Mesendoderm (in vitro differentiated cells): ENCODE data around the gene FXYD1.

Source experiments
- DNase-seq: peaks from one replicate; pipeline ENCODE4 v3.0.0; 2013
- H2AK5ac ChIP-seq: 2 replicates; pipeline ENCODE4 v1.6.1; 2013; ENCODE audit warnings: low read length, inconsistent platforms
- H2BK120ac ChIP-seq: 2 replicates; pipeline ENCODE4 v1.6.1; 2013; ENCODE audit warnings: low read depth, mild to moderate bottlenecking, low read length, moderate library complexity, mixed read lengths
- H2BK15ac ChIP-seq: replicated peaks from 2 replicates; pipeline ENCODE4 v1.6.1; 2013; ENCODE audit warnings: low read depth, mild to moderate bottlenecking, moderate library complexity
- H2BK5ac ChIP-seq: 2 replicates; pipeline ENCODE4 v1.6.1; 2013; ENCODE audit warnings: low read length, inconsistent platforms
- H3K18ac ChIP-seq: 2 replicates; pipeline ENCODE4 v1.6.1; 2013; ENCODE audit warnings: mild to moderate bottlenecking, low read length, mixed read lengths
- H3K23ac ChIP-seq: one replicate; pipeline ENCODE4 v1.6.1; 2013; ENCODE audit warnings: low read length
- H3K27ac ChIP-seq: 2 replicates; pipeline ENCODE4 v1.5.1; 2013; ENCODE audit warnings: low read depth, mild to moderate bottlenecking, inconsistent platforms, low read length, moderate library complexity
- H3K27me3 ChIP-seq: 2 replicates; pipeline ENCODE4 v1.6.1; 2013; ENCODE audit warnings: low read length, control low read depth, mild to moderate bottlenecking, inconsistent platforms; ENCODE audit not compliant: insufficient read depth, poor library complexity
- H3K36me3 ChIP-seq: 2 replicates; pipeline ENCODE4 v1.6.1; 2013; ENCODE audit warnings: low read length, inconsistent platforms; ENCODE audit not compliant: control insufficient read depth, insufficient read depth
- H3K4ac ChIP-seq: one replicate; pipeline ENCODE4 v1.6.1; 2013; ENCODE audit warnings: low read depth, mild to moderate bottlenecking, low read length, moderate library complexity
- H3K4me1 ChIP-seq: 2 replicates; pipeline ENCODE4 v1.6.1; 2013; ENCODE audit warnings: low read depth, low read length, inconsistent platforms; ENCODE audit not compliant: control insufficient read depth
- H3K4me2 ChIP-seq: 2 replicates; pipeline ENCODE4 v1.6.1; 2013; ENCODE audit warnings: low read length
- H3K4me3 ChIP-seq: 2 replicates; pipeline ENCODE4 v1.5.1; 2013; ENCODE audit warnings: mild to moderate bottlenecking, low read length
- H3K56ac ChIP-seq: one replicate; pipeline ENCODE4 v1.6.1; 2013; ENCODE audit warnings: low read length
- H3K79me1 ChIP-seq: 2 replicates; pipeline ENCODE4 v1.6.1; 2013; ENCODE audit warnings: low read length, inconsistent platforms
- H3K79me2 ChIP-seq: 2 replicates; pipeline ENCODE4 v1.6.1; 2013; ENCODE audit warnings: mild to moderate bottlenecking, low read length; ENCODE audit not compliant: control insufficient read depth, insufficient read depth
- H3K9ac ChIP-seq: 2 replicates; pipeline ENCODE4 v1.6.1; 2013; ENCODE audit warnings: low read length, inconsistent platforms
- H4K5ac ChIP-seq: one replicate; pipeline ENCODE4 v1.6.1; 2013; ENCODE audit warnings: low read length
- H4K8ac ChIP-seq: one replicate; pipeline ENCODE4 v1.6.1; 2013; ENCODE audit warnings: low read depth, mild to moderate bottlenecking, control low read depth, low read length, moderate library complexity
- WGBS: extraction: QIAGEN DNeasy Blood & Tissue Kit; methylation state at CpG from one replicate; pipeline ENCODE4 v1.1.7; 2013; ENCODE audit warnings: low lambda C conversion rate, missing lambda C conversion rate; ENCODE audit not compliant: insufficient coverage; ENCODE audit errors: extremely low coverage; 5-methylcytosine and 5-hydroxymethylcytosine counted together

Gene FXYD1

GRCh38 chr19:35134601-35135242 is 3.9 kb upstream of the FXYD1 start, which contains the start of gene LGI4:
LGI4 (minus strand) TSS chr19:35135059; CDS start chr19:35134680, 379 bp downstream.
- no peak within 1 kb of the TSS for H2BK5ac ChIP-seq
- H3K4me3 ChIP-seq, result no peak within 1 kb of the TSS
- H3K79me1 ChIP-seq, result no peaks in the 10 kb centered on the region
- no peak within 1 kb of the TSS for H3K23ac ChIP-seq
- H3K56ac ChIP-seq, result peak within 1 kb of the TSS; percentile 59
- no peaks in the 10 kb centered on the region for H3K36me3 ChIP-seq
- H4K5ac ChIP-seq, result no peak within 1 kb of the TSS
- H3K27me3 ChIP-seq, result no peaks in the 10 kb centered on the region
- H3K18ac ChIP-seq, result peak within 1 kb of the TSS; percentile 29
- H2BK15ac ChIP-seq, result no peak within 1 kb of the TSS
- no peak within 1 kb of the TSS for H2AK5ac ChIP-seq
- H3K4me2 ChIP-seq, result peak within 1 kb of the TSS; percentile 15
- H3K4ac ChIP-seq, result peak within 1 kb of the TSS; percentile 40
- no peak for DNase-seq
- no peak within 1 kb of the TSS for H2BK120ac ChIP-seq
- no CpG with 5 or more reads among the region's 15 CpGs for WGBS
- H3K4me1 ChIP-seq, result no peaks in the 10 kb centered on the region
- H4K8ac ChIP-seq, result no peak within 1 kb of the TSS
- no peaks in the 10 kb centered on the region for H3K79me2 ChIP-seq
- peak within 1 kb of the TSS; percentile 18 for H3K9ac ChIP-seq
- H3K27ac ChIP-seq, result no peak within 1 kb of the TSS

DNA sequence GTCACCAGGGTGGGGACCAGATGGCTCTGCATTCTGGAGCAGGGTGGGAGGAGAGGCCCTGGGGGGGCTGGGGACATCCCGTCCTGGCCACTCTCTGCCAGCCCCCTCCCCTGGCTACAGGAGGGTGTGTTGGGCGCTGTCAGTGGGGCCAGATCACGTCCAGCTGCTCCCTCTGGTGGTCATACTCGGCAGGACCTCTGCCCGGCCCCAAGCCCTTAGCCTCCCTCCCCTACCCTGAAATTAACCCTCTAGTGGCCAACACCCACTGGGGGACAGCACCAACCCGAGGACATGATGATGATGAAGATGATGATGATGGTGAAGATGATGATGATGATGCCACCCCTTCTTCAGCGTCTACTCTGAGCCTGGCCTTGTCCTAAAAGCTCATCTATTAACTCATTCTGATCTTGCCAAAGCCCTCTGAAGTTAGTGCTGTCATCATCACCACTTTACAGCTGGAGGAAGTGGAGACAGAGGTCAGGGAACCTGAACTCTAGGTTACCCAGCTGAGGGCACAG is 3.2 kb upstream of the FXYD1 start:
- H3K36me3 ChIP-seq, result no peaks in the 10 kb centered on the region
- peak overlapping the region; percentile 29 for H3K18ac ChIP-seq
- DNase-seq, result peak; percentile 86
- no peaks in the 10 kb centered on the region for H3K27me3 ChIP-seq
- H4K5ac ChIP-seq, result no peak overlapping the region
- H2BK120ac ChIP-seq, result no peak overlapping the region
- H3K23ac ChIP-seq, result no peak overlapping the region
- H3K79me2 ChIP-seq, result no peaks in the 10 kb centered on the region
- H3K56ac ChIP-seq, result peak overlapping the region; percentile 59
- no peaks in the 10 kb centered on the region for H3K4me1 ChIP-seq
- no peak overlapping the region for H2BK5ac ChIP-seq
- H3K9ac ChIP-seq, result peak overlapping the region; percentile 18
- no peaks in the 10 kb centered on the region for H3K79me1 ChIP-seq
- no peak overlapping the region for H3K4me3 ChIP-seq
- no peak overlapping the region for H2BK15ac ChIP-seq
- no peak overlapping the region for H2AK5ac ChIP-seq
- H3K4ac ChIP-seq, result peak overlapping the region; percentile 40
- H4K8ac ChIP-seq, result no peak overlapping the region
- peak overlapping the region; percentile 15 for H3K4me2 ChIP-seq
- WGBS, result no CpG with 5 or more reads among the region's 7 CpGs
- H3K27ac ChIP-seq, result no peak overlapping the region

GRCh38 chr19:35136231-35136630 is 2.4 kb upstream of the FXYD1 start:
- H3K18ac ChIP-seq, result no peak overlapping the region
- no peak overlapping the region for H2BK15ac ChIP-seq
- H3K36me3 ChIP-seq, result no peaks in the 10 kb centered on the region
- no peak overlapping the region for H3K23ac ChIP-seq
- no peak overlapping the region for H4K5ac ChIP-seq
- H4K8ac ChIP-seq, result no peak overlapping the region
- no peak overlapping the region for H2BK5ac ChIP-seq
- no CpG with 5 or more reads among the region's 11 CpGs for WGBS
- no peaks in the 10 kb centered on the region for H3K79me2 ChIP-seq
- H2AK5ac ChIP-seq, result no peak overlapping the region
- no peaks in the 10 kb centered on the region for H3K79me1 ChIP-seq
- H3K56ac ChIP-seq, result no peak overlapping the region
- no peak overlapping the region for H2BK120ac ChIP-seq
- H3K27ac ChIP-seq, result no peak overlapping the region
- H3K9ac ChIP-seq, result no peak overlapping the region
- H3K27me3 ChIP-seq, result no peaks in the 10 kb centered on the region
- no peak overlapping the region for H3K4me3 ChIP-seq
- H3K4me2 ChIP-seq, result no peak overlapping the region
- H3K4me1 ChIP-seq, result peaks cover 1% of the 10 kb centered on the region
- no peak overlapping the region for H3K4ac ChIP-seq
- no peak for DNase-seq

DNA sequence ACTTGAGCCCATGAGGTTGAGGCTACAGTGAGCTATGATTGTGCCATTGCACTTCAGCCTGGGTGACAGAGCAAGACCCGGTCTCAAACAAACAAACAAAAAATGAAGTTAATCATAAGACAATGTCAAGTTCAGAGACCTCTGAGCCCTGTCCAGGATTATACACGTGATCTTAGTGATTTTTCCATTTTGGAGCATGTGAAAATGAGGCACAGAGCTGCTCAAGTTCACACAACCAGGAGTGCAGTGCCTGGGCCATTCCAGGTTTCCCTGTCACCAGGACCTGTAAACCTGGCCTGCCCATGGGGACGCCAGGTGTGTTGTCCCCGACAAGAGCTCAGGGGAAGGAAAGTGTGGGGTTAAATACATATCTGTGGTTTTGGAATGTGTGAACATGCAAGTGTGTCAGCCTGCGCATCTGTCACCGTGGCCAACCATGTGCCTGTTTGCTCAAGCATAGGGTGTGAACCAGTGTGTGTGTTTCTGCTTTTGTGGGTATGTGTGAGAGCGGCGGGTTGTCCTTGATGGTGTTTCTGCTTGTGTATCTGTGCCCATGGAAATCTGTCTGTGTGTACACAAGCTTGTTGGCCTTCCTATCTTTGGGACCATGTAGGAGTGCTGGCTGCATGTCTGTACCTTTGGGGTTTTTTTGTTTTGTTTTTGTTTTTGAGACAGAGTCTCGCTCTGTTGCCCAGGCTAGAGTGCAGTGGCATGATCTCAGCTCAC is 1.5 kb upstream of the FXYD1 start:
- Histone ChIP-seq H3K27ac (no peak overlapping the region), H2BK120ac (no peak overlapping the region), H2BK5ac (no peak overlapping the region), H2AK5ac (no peak overlapping the region), H3K56ac (no peak overlapping the region), H3K79me2 (no peaks in the 10 kb centered on the region), H2BK15ac (no peak overlapping the region), H3K79me1 (no peaks in the 10 kb centered on the region), H3K4me3 (no peak overlapping the region), H3K36me3 (no peaks in the 10 kb centered on the region), H4K5ac (no peak overlapping the region), H3K27me3 (no peaks in the 10 kb centered on the region), H3K4ac (no peak overlapping the region), H3K18ac (no peak overlapping the region), H4K8ac (no peak overlapping the region), H3K23ac (no peak overlapping the region), H3K4me2 (no peak overlapping the region), H3K9ac (no peak overlapping the region), H3K4me1 (peaks cover 1% of the 10 kb centered on the region)
- no peak for DNase-seq
- no CpG with 5 or more reads among the region's 9 CpGs for WGBS

- Histone ChIP-seq H3K23ac (no peak overlapping the region), H3K79me1 (no peaks in the 10 kb centered on the region), H2AK5ac (no peak overlapping the region), H2BK120ac (no peak overlapping the region), H3K4me3 (no peak overlapping the region), H2BK15ac (no peak overlapping the region), H3K4me1 (peaks cover 4% of the 10 kb centered on the region), H3K27ac (no peak overlapping the region), H3K4me2 (no peak overlapping the region), H3K9ac (no peak overlapping the region), H3K79me2 (no peaks in the 10 kb centered on the region), H4K5ac (no peak overlapping the region), H3K56ac (peak overlapping the region; percentile 62), H3K27me3 (peaks cover 6% of the 10 kb centered on the region), H3K4ac (no peak overlapping the region), H3K18ac (no peak overlapping the region), H3K36me3 (no peaks in the 10 kb centered on the region), H4K8ac (no peak overlapping the region), H2BK5ac (no peak overlapping the region)
- DNase-seq, result no peak
- WGBS, result no CpG with 5 or more reads among the region's 12 CpGs
These were observed 1.8 kb downstream of the FXYD1 start for GRCh38 chr19:35140207-35140961.
